ENCODE results near the gene GGN. TPM values are rescaled to one million over a fixed set of nuclear protein-coding genes. Genes with fewer than 3 reads are reported as not detected.

GGN gene
- total RNA-seq, 1 donor: 0.36 TPM

- TF ChIP-seq, protein P1, sequence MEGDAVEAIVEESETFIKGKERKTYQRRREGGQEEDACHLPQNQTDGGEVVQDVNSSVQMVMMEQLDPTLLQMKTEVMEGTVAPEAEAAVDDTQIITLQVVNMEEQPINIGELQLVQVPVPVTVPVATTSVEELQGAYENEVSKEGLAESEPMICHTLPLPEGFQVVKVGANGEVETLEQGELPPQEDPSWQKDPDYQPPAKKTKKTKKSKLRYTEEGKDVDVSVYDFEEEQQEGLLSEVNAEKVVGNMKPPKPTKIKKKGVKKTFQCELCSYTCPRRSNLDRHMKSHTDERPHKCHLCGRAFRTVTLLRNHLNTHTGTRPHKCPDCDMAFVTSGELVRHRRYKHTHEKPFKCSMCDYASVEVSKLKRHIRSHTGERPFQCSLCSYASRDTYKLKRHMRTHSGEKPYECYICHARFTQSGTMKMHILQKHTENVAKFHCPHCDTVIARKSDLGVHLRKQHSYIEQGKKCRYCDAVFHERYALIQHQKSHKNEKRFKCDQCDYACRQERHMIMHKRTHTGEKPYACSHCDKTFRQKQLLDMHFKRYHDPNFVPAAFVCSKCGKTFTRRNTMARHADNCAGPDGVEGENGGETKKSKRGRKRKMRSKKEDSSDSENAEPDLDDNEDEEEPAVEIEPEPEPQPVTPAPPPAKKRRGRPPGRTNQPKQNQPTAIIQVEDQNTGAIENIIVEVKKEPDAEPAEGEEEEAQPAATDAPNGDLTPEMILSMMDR (IDR thresholded peaks at IDR 0.05; ENCODE audit: extremely low read depth, low read depth, low read length): no peak
Measured at GRCh38 chr19:38394488-38394887, 6.7 kb upstream of the GGN start.

GRCh38 chr19:38392707-38393308 is 5.0 kb upstream of the GGN start:
- H3K4me2 ChIP-seq (ENCODE audit: insufficient read depth, low read length): no peak overlapping the region
- peaks cover 23% of the 10 kb centered on the region for H3K79me2 ChIP-seq (ENCODE audit: insufficient read depth, low read length)
- peaks cover 43% of the 10 kb centered on the region for H3K36me3 ChIP-seq (ENCODE audit: insufficient read depth, low read length)
- H3K27me3 ChIP-seq (ENCODE audit: insufficient read depth, low read length): no peaks in the 10 kb centered on the region
- TF ChIP-seq, protein P1 (IDR thresholded peaks at IDR 0.05; ENCODE audit: extremely low read depth, low read depth, low read length): no peak
- peaks cover 24% of the 10 kb centered on the region for H3K4me1 ChIP-seq (ENCODE audit: insufficient read depth, low read length)
- DNase-seq (ENCODE audit: insufficient read length, low spot score, missing footprints): peak; percentile 96
- H3K4me3 ChIP-seq (ENCODE audit: insufficient read depth, low read length): no peak overlapping the region
- no peaks in the 10 kb centered on the region for H3K9me3 ChIP-seq (ENCODE audit: low read depth, low read length)
- peaks cover 17% of the 10 kb centered on the region for H4K20me1 ChIP-seq (ENCODE audit: insufficient read depth, low read length)
- no peak overlapping the region for H2AFZ ChIP-seq (ENCODE audit: low read length)
- H3K27ac ChIP-seq (ENCODE audit: low read depth, low read length): peak overlapping the region; percentile 23

More at GRCh38 chr19:38394488-38394887, 6.7 kb upstream of the GGN start:
- peaks cover 43% of the 10 kb centered on the region for H3K36me3 ChIP-seq (ENCODE audit: insufficient read depth, low read length)
- H4K20me1 ChIP-seq (ENCODE audit: insufficient read depth, low read length): peaks cover 17% of the 10 kb centered on the region
- no peak overlapping the region for H2AFZ ChIP-seq (ENCODE audit: low read length)
- no peaks in the 10 kb centered on the region for H3K27me3 ChIP-seq (ENCODE audit: insufficient read depth, low read length)
- no peak overlapping the region for H3K4me2 ChIP-seq (ENCODE audit: insufficient read depth, low read length)
- DNase-seq (ENCODE audit: insufficient read length, low spot score, missing footprints): peak; percentile 51
- H3K9me3 ChIP-seq (ENCODE audit: low read depth, low read length): no peaks in the 10 kb centered on the region
- H3K4me1 ChIP-seq (ENCODE audit: insufficient read depth, low read length): peaks cover 21% of the 10 kb centered on the region
- H3K4me3 ChIP-seq (ENCODE audit: insufficient read depth, low read length): no peak overlapping the region
- peaks cover 15% of the 10 kb centered on the region for H3K79me2 ChIP-seq (ENCODE audit: insufficient read depth, low read length)
- no peak overlapping the region for H3K27ac ChIP-seq (ENCODE audit: low read depth, low read length)

GRCh38 chr19:38391911-38392464 is 4.2 kb upstream of the GGN start:
- peak; percentile 86 for DNase-seq (ENCODE audit: insufficient read length, low spot score, missing footprints)
- Histone ChIP-seq H3K4me1 (ENCODE audit: insufficient read depth, low read length) (peaks cover 27% of the 10 kb centered on the region), H3K4me2 (ENCODE audit: insufficient read depth, low read length) (no peak overlapping the region), H3K4me3 (ENCODE audit: insufficient read depth, low read length) (no peak overlapping the region), H3K36me3 (ENCODE audit: insufficient read depth, low read length) (peaks cover 41% of the 10 kb centered on the region), H3K79me2 (ENCODE audit: insufficient read depth, low read length) (peaks cover 23% of the 10 kb centered on the region), H3K9me3 (ENCODE audit: low read depth, low read length) (no peaks in the 10 kb centered on the region), H3K27ac (ENCODE audit: low read depth, low read length) (no peak overlapping the region), H2AFZ (ENCODE audit: low read length) (no peak overlapping the region), H4K20me1 (ENCODE audit: insufficient read depth, low read length) (peaks cover 17% of the 10 kb centered on the region), H3K27me3 (ENCODE audit: insufficient read depth, low read length) (no peaks in the 10 kb centered on the region)
- TF ChIP-seq, protein P1 (IDR thresholded peaks at IDR 0.05; ENCODE audit: extremely low read depth, low read depth, low read length): no peak
